ENCODE results near the gene KIF19.

Gene KIF19

DNA sequence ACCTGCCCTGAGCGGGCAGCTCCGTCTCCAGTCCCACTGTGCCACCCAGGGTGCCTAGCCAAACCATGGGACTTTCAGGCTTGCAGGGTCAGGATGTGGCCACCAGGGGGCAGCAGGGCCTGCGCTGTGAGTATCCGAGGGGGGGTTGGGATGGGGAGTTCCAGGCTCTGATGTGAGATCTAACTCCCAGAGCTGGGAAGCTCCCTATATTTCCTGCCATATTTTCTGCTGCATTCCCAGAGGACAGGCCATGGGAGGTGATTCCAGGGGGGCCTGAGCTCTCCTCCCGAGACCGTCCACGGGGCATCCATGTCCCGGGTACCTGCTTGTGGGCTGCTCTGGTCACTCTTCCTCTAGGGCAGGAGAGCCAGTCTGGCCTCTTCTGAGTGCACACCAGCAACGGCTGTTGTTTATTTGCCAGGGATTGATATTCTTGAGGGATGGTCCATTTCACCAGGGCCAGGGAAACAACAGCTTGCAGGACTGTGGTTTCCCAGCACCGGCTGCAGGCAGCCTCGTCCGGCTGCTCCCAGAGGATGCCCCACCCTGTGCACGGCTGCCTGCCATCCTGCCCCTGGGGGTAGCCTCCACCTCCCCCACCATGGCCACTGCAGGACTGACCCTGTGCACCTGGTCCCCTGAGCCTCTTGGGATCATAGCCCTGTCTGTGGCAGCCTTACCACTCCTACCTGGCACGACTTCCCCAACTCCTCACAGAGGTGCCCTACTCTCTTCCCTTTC is 42.5 kb downstream of the KIF19 start:
- H3K27me3 ChIP-seq, result no peaks in the 10 kb centered on the region
- no peaks in the 10 kb centered on the region for H3K9me3 ChIP-seq
- no peak for TF ChIP-seq Cebpa-rat (IDR thresholded peaks at IDR 0.05)
- no peaks in the 10 kb centered on the region for H3K36me3 ChIP-seq
- H3K4me1 ChIP-seq, result peaks cover 26% of the 10 kb centered on the region
- 0 out of 2 replicates have a peak overlapping the region, but pooled peaks have one; percentile 24 for H3K9ac ChIP-seq
- peak overlapping the region; percentile 15; the same call in 1 of the 2 replicates for H3K4me3 ChIP-seq
- H4K20me1 ChIP-seq, result peaks cover 6% of the 10 kb centered on the region; the same call in 1 of the 2 replicates
- H3K27ac ChIP-seq, result 0 out of 2 replicates have a peak overlapping the region, but pooled peaks have one; percentile 18
- H3K4me2 ChIP-seq, result peak overlapping the region; percentile 92

DNA sequence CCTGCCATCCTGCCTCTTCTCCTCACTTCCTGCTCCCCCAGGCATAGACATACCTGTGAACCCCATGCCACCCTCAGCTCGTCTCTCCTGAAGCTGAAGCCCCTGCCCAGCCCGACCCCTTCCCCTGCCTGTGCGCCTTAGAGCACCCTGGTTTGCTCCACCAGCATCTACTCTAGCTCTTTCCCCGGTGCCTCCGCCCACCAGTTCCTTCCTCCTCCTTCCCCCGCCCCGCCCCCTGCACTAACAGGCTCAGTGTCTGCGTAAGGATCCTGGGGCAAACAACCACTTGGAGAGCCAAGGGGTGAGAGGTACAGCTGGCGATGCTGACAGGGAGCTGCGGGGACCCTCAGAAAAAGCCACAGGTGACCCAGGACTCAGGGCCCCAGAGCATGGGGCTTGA is 43.2 kb downstream of the KIF19 start:
- H3K27ac ChIP-seq, result 0 out of 2 replicates have a peak overlapping the region, but pooled peaks have one; percentile 18
- 0 out of 2 replicates have a peak overlapping the region, but pooled peaks have one; percentile 24 for H3K9ac ChIP-seq
- no peak for TF ChIP-seq Cebpa-rat (IDR thresholded peaks at IDR 0.05)
- no peaks in the 10 kb centered on the region for H3K36me3 ChIP-seq
- H3K4me3 ChIP-seq, result peak overlapping the region; percentile 15; the same call in 1 of the 2 replicates
- no peaks in the 10 kb centered on the region for H3K27me3 ChIP-seq
- peak overlapping the region; percentile 92 for H3K4me2 ChIP-seq
- H3K9me3 ChIP-seq, result no peaks in the 10 kb centered on the region
- H3K4me1 ChIP-seq, result peaks cover 33% of the 10 kb centered on the region
- H4K20me1 ChIP-seq, result peaks cover 6% of the 10 kb centered on the region; the same call in 1 of the 2 replicates

DNA sequence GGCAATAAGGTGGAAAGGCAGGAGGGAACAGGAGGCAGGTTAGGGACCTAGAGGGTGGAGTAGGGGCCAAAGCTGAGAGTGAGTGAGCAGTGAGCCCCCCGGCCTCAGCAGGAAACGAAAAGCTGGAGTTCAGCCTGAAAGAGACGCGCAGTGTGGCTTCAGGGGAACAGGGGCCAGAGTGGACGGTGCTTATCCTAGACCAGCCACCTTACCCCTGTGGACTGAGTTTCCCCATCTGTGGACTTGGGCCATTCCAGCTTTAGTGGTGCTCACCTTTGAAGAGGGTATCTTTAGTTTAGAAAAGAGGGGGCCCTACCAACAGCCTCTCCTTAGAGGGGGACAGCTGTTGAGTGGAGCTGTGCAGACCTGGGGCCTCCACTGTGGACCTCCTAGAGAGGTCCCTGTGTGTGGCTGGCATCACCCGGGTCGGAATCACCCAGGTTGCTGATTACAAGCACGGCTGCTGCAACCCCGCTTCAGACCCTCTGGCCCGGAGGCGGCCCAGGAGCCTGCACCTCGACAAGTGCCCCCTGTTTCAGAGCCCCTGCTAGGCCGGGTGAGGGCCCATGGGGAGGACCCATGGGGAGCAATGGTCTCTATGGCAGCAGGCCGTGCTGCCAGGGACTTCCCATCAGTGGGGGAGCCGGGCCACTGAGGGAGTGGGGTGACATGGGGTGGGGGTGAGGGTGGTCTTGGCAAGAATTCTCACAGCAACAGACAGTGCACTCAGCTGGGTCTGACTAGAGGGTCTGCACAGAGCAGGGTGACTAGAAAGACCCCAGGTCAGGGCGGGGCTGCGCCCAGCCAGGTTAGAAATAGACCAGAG is 43.9 kb downstream of the KIF19 start:
- peak overlapping the region; percentile 92 for H3K4me2 ChIP-seq
- H3K27ac ChIP-seq, result no peak overlapping the region
- no peak for TF ChIP-seq Cebpa-rat (IDR thresholded peaks at IDR 0.05)
- no peak overlapping the region for H3K9ac ChIP-seq
- H3K9me3 ChIP-seq, result no peaks in the 10 kb centered on the region
- no peak overlapping the region for H3K4me3 ChIP-seq
- H3K27me3 ChIP-seq, result no peaks in the 10 kb centered on the region
- H3K36me3 ChIP-seq, result no peaks in the 10 kb centered on the region
- H3K4me1 ChIP-seq, result peaks cover 40% of the 10 kb centered on the region
- H4K20me1 ChIP-seq, result peaks cover 6% of the 10 kb centered on the region; the same call in 1 of the 2 replicates

DNA sequence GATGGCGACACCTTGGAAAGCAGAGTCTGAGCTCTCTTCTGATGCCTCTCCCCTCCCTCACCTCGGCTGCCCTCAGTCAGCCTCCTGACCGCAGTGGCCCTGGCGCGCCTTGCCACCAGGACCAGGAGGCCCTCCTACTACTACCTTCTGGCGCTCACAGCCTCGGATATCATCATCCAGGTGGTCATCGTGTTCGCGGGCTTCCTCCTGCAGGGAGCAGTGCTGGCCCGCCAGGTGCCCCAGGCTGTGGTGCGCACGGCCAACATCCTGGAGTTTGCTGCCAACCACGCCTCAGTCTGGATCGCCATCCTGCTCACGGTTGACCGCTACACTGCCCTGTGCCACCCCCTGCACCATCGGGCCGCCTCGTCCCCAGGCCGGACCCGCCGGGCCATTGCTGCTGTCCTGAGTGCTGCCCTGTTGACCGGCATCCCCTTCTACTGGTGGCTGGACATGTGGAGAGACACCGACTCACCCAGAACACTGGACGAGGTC is 45.7 kb downstream of the KIF19 start:
- Histone ChIP-seq H3K4me1 (peaks cover 51% of the 10 kb centered on the region), H4K20me1 (peaks cover 6% of the 10 kb centered on the region; the same call in 1 of the 2 replicates), H3K9ac (no peak overlapping the region), H3K9me3 (no peaks in the 10 kb centered on the region), H3K27me3 (no peaks in the 10 kb centered on the region), H3K4me3 (no peak overlapping the region), H3K27ac (no peak overlapping the region), H3K4me2 (no peak overlapping the region), H3K36me3 (no peaks in the 10 kb centered on the region)
- no peak for TF ChIP-seq Cebpa-rat (IDR thresholded peaks at IDR 0.05)

- Histone ChIP-seq H3K9me3 (no peaks in the 10 kb centered on the region), H3K27me3 (no peaks in the 10 kb centered on the region), H4K20me1 (peaks cover 6% of the 10 kb centered on the region; the same call in 1 of the 2 replicates), H3K36me3 (no peaks in the 10 kb centered on the region), H3K4me1 (peaks cover 58% of the 10 kb centered on the region), H3K4me2 (no peak overlapping the region), H3K4me3 (no peak overlapping the region), H3K27ac (no peak overlapping the region), H3K9ac (no peak overlapping the region)
- no peak for TF ChIP-seq Cebpa-rat (IDR thresholded peaks at IDR 0.05)
Observed at GRCh38 chr17:74372426-74372825, 46.4 kb downstream of the KIF19 start.

DNA sequence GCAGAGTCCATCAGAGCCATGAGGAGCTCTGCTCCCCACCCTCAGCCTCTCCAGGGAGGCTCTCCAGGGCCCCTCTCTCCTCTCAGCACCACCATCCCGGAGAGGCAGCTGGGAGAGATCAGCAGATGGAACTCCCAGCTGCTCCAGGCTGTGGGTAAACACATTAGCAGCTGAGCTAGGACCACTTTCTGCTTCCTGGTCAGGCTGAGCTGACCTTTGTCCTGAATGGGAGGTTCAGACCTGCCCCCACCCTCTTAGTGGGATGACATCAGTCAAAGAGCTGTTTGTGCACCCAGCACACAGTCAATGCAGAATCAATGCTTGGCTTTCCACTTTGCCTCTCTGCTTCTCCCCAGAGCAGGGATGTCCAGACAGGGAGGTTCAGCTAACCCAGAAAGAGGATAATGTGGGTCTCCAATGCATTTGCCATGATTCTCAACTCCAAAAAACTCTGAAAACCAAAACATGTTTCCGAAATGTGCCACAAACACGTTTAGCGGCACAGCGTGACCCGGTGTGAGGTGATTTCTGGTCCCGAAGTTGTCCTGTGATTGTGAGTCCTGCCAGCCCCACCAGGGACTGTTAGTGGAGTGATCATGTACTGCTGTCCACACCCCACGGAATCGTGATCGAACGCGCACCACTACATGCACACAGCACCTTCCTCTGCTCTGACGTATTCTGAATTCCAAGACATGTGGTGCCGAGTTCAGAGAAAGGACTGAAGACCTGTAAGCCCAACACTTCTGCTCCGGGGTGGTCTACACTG is 48.0 kb downstream of the KIF19 start:
- no peaks in the 10 kb centered on the region for H3K27me3 ChIP-seq

DNA sequence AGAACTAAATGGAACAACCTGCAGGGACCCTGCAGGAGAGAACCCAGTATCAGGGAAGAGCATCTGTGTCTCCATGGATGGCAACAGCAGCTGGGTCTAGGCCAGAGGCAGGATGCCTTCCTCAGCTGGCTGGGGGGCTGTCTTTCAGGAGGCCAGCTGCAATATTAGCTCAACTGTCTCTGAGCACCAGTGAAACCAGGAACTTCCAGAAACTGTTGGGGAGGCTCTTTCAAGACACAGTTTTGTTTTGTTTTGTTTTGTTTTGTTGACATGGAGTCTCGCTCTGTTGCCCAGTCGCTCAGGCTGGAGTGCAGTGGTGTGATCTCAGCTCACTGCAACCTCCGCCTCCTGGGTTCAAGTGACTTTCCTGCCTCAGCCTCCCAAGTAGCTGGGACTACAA is 48.8 kb downstream of the KIF19 start:
- H3K27me3 ChIP-seq, result no peaks in the 10 kb centered on the region
- no peak overlapping the region for H3K4me3 ChIP-seq
- H3K27ac ChIP-seq, result no peak overlapping the region
- peaks cover 63% of the 10 kb centered on the region for H3K4me1 ChIP-seq
- TF ChIP-seq Cebpa-rat (IDR thresholded peaks at IDR 0.05), result no peak
- no peak overlapping the region for H3K9ac ChIP-seq
- peak overlapping the region; percentile 56 for H3K4me2 ChIP-seq
- no peaks in the 10 kb centered on the region for H3K9me3 ChIP-seq
- no peaks in the 10 kb centered on the region for H3K36me3 ChIP-seq
- H4K20me1 ChIP-seq, result no peaks in the 10 kb centered on the region

More for the DNA sequence above, 48.0 kb downstream of the KIF19 start:
- peaks cover 63% of the 10 kb centered on the region for H3K4me1 ChIP-seq
- no peaks in the 10 kb centered on the region for H3K36me3 ChIP-seq
- H3K4me2 ChIP-seq, result peak overlapping the region; percentile 56
- no peak overlapping the region for H3K9ac ChIP-seq
- no peaks in the 10 kb centered on the region for H3K9me3 ChIP-seq
- peaks cover under 1% of the 10 kb centered on the region; the same call in 1 of the 2 replicates for H4K20me1 ChIP-seq
- no peak for TF ChIP-seq Cebpa-rat (IDR thresholded peaks at IDR 0.05)
- no peak overlapping the region for H3K4me3 ChIP-seq
- peak overlapping the region; percentile 35; the same call in 1 of the 2 replicates for H3K27ac ChIP-seq

DNA sequence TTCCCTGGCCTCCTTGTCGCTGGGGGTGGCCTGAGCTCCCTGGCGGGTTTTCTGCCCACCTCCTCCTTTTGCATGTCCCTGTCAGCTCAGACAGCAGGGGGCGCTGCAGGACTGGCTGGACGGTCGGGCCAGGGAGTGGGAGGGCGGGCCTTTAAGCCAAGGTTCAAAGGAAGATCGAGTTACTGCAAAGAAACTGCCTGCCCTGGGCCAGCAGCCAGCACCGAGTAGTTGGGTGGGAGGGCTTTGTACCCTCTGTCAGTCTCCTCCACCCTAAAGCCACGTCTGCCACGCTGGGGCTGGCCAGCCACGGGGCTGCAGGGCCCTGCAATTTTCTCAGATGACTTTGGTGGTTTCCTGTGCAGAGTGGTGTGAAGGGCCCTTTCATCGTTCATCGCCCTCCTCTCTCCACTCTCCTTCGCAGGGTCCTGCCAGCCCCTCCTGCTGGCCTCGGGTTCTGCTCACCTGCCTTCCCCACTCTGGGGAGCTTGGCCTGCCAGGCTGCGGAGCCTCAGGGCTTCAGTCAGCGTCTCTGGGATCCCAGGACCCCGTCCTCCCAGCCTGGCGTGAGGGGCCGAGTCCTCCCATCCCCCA is 53.6 kb downstream of the KIF19 start:
- H3K4me1 ChIP-seq, result peaks cover 63% of the 10 kb centered on the region
- no peaks in the 10 kb centered on the region for H4K20me1 ChIP-seq
- no peaks in the 10 kb centered on the region for H3K9me3 ChIP-seq
- H3K36me3 ChIP-seq, result no peaks in the 10 kb centered on the region
- no peak overlapping the region for H3K27ac ChIP-seq
- H3K4me3 ChIP-seq, result 0 out of 2 replicates have a peak overlapping the region, but pooled peaks have one; percentile 10
- H3K27me3 ChIP-seq, result no peaks in the 10 kb centered on the region
- TF ChIP-seq Cebpa-rat (IDR thresholded peaks at IDR 0.05), result no peak
- no peak overlapping the region; the same call in 1 of the 2 replicates for H3K9ac ChIP-seq
- peak overlapping the region; percentile 87 for H3K4me2 ChIP-seq
